ENCODE data around the gene UBC.

Gene UBC

GRCh38 chr12:124952801-124953200 is 38.4 kb upstream of the UBC start:
- DNase-seq (ENCODE audit: low read depth), result no peak
- TF ChIP-seq, protein P1, sequence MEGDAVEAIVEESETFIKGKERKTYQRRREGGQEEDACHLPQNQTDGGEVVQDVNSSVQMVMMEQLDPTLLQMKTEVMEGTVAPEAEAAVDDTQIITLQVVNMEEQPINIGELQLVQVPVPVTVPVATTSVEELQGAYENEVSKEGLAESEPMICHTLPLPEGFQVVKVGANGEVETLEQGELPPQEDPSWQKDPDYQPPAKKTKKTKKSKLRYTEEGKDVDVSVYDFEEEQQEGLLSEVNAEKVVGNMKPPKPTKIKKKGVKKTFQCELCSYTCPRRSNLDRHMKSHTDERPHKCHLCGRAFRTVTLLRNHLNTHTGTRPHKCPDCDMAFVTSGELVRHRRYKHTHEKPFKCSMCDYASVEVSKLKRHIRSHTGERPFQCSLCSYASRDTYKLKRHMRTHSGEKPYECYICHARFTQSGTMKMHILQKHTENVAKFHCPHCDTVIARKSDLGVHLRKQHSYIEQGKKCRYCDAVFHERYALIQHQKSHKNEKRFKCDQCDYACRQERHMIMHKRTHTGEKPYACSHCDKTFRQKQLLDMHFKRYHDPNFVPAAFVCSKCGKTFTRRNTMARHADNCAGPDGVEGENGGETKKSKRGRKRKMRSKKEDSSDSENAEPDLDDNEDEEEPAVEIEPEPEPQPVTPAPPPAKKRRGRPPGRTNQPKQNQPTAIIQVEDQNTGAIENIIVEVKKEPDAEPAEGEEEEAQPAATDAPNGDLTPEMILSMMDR (IDR thresholded peaks at IDR 0.05; ENCODE audit: low read length, missing control alignments), result no peak
- no peak overlapping the region for H3K4me3 ChIP-seq (replicated peaks; ENCODE audit: low read depth, low read length)

GRCh38 chr12:124952295-124952694 is 37.8 kb upstream of the UBC start:
- H3K4me3 ChIP-seq (replicated peaks; ENCODE audit: low read depth, low read length), result no peak overlapping the region
- TF ChIP-seq, protein P1 (IDR thresholded peaks at IDR 0.05; ENCODE audit: low read length, missing control alignments), result no peak
- DNase-seq (ENCODE audit: low read depth), result no peak

DNA sequence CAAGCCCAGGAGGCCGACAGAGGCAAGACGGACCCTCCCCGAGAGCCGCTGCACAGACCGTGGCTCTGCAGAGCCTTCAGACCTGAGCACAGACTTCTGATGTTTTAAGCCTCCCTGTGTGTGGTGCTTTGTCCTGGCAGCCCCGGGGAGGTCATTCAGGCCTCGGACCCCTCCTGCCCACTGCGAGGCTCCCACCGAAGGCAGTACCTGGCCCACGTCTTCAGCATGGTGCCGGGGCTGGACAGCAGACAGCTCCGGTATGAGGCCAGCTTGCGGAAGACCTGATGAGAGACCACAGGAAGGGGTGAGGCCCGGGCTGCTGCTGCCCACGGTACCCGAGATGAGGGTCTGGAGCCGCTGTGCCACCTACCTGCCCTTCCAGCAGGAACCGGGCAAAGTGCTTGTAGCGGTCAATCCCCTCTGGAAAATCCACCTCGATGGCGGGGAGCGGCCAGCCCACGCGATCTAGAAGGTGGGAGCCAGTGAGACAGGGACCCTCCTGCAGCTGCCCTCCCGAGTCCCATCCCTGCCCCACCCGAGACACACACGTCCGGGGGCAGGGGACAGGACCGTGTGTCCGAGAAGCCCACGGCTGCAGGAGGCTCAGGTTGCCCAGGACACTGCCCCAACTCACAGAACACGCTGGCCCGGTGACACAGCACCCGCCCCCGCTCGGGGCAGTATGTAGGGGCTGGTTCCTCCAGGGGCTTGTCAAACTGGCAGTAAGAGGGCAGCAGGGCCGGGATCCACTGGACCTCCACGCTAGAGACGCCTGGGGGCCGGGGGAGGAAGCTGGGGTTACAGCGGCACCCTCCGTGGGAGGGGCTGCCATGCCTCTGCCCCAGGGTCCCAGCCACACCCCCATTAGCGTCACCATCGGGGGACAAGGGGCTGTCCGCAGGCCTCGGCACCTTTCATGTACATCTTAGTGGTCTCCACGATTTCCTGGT is 35.6 kb upstream of the UBC start:
- TF ChIP-seq, protein P1 (IDR thresholded peaks at IDR 0.05; ENCODE audit: low read length, missing control alignments), result no peak
- no peak for DNase-seq (ENCODE audit: low read depth)

GRCh38 chr12:124949066-124949465 is 34.6 kb upstream of the UBC start:
- no peak for DNase-seq (ENCODE audit: low read depth)
- H3K4me3 ChIP-seq (replicated peaks; ENCODE audit: low read depth, low read length), result no peak overlapping the region
- TF ChIP-seq, protein P1 (IDR thresholded peaks at IDR 0.05; ENCODE audit: low read length, missing control alignments), result no peak

More for the DNA sequence above, 35.6 kb upstream of the UBC start:
- H3K4me3 ChIP-seq (replicated peaks; ENCODE audit: low read depth, low read length), result no peak overlapping the region

GRCh38 chr12:124947561-124948398 is 33.3 kb upstream of the UBC start:
- no peak overlapping the region for H3K4me3 ChIP-seq (replicated peaks; ENCODE audit: low read depth, low read length)
- DNase-seq (ENCODE audit: low read depth), result no peak
- TF ChIP-seq, protein P1 (IDR thresholded peaks at IDR 0.05; ENCODE audit: low read length, missing control alignments), result no peak

DNA sequence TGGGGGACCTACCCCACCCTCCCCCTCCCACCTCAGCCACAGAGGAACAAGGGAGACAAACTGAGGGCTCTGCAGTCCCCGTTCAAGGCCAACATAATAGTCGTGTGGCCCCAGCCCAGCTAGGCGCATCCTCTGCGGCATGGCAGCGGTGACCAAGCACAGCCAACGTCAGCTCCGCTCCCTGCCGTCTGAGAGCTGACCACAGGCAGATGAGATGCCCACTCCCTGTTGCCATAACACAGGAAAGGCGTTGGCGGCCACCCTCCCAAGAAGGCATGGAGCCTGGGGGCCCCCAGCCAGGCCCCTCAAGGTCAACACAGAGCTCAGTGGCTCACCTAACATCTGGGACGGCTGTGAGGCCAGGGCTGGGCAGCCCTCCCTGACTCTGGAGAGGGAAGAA is 32.6 kb upstream of the UBC start:
- no peak for DNase-seq (ENCODE audit: low read depth)
- TF ChIP-seq, protein P1 (IDR thresholded peaks at IDR 0.05; ENCODE audit: low read length, missing control alignments), result no peak
- H3K4me3 ChIP-seq (replicated peaks; ENCODE audit: low read depth, low read length), result no peak overlapping the region

All from fibroblast of pulmonary artery (primary cell).